ENCODE results near the gene HOXD10.

The HOXD10 gene

DNA sequence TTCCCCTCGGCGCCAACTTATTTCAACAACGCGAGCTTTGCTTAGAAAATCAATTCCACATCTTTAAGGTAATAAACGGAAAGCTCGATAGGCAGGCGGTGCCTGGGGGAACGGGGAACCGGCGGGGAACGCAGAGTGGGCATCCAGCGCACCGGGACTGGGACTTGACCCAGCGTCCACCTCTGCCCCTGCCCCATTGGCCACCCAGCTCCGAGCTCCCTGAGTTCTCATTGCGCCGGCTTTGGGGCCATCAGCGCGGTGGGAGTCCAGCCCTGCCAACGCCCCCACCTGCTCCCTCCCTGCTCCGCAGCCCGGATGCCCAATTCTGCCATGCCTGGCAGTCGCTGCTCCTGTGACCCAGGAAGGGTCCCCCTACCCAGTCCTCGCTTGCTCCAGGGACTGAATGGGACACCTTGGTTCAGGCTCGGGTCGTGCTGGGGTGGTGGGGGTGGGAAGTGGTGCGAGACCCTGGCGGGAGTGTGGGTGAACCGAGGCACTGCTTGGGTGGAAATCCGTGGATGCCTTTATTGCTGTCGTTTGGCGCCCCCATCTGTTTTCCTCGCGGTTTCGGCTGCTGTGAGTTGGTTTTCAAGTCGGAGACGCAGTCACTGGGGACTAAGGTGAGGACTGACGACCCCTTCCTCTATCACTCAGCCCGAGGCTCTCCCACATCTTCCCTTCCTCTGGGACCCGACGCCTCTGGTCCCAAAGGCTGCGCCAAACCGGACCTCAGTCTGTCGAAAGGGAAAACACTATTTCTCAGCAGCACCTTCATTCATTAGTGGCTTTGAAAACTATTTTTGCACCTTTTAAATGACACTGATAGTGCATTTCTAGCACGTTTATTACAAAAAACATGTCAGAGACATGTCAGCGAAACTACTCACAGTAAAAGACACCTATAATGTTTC, 30.5 kb upstream of the HOXD10 start:
- peak; percentile 51 for ATAC-seq
- TF ChIP-seq ISL1 (CRISPR knock-in tag; IDR thresholded peaks at IDR 0.05): no peak
- no peak for TF ChIP-seq ZFP3 (CRISPR knock-in tag; IDR thresholded peaks at IDR 0.05)
- no peak for TF ChIP-seq OSR1 (CRISPR knock-in tag; IDR thresholded peaks at IDR 0.05)
- no peak for TF ChIP-seq ZNF565 (CRISPR knock-in tag; conservative IDR thresholded peaks at IDR 0.05; ENCODE audit: low read depth)
- TF ChIP-seq ESRRG (CRISPR knock-in tag; IDR thresholded peaks at IDR 0.05): no peak

DNA sequence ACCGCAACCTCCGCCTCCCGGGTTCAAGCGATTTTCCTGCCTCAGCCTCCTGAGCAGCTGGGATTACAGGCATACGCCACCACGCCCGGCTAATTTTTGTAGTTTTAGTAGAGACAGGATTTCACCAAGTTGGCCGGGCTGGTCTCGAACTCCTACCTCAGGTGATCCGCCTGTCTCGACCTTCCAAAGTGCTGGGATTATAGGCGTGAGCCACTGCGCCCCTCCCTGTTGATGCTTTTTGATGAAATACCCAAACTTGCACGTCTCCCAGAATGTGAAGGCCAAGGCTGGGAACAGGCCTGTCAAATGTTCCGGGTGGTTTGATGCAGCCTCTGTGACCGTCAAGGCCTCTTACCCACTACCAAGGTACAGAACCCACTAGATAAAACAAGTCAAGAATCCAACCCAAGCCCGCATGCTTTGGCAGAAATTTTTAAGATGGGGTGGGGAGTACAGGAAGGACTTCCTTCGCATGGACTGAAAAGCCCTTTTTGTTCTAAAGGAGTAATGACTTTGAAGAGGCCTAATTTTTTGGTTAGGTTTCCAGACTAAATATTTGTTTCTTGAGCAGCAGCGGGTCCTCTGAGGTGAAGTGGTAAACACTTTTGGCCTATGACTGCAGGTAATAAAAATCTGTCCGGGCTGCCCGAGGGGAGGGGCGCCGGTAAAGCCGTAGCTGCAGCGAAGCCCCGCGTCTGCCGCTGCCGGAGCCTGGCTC, 29.1 kb upstream of the HOXD10 start:
- ATAC-seq: no peak
- TF ChIP-seq CSDC2 (CRISPR knock-in tag; IDR thresholded peaks at IDR 0.05): no peak
- no peak for TF ChIP-seq TCF4 (CRISPR knock-in tag; IDR thresholded peaks at IDR 0.05; ENCODE audit: borderline replicate concordance)
- no peak for TF ChIP-seq ARNTL (CRISPR knock-in tag; IDR thresholded peaks at IDR 0.05; ENCODE audit: borderline replicate concordance, low read depth)
- TF ChIP-seq GLIS3 (CRISPR knock-in tag; IDR thresholded peaks at IDR 0.05): no peak
- no peak for TF ChIP-seq ZFP3 (CRISPR knock-in tag; IDR thresholded peaks at IDR 0.05)
- TF ChIP-seq, protein P1, sequence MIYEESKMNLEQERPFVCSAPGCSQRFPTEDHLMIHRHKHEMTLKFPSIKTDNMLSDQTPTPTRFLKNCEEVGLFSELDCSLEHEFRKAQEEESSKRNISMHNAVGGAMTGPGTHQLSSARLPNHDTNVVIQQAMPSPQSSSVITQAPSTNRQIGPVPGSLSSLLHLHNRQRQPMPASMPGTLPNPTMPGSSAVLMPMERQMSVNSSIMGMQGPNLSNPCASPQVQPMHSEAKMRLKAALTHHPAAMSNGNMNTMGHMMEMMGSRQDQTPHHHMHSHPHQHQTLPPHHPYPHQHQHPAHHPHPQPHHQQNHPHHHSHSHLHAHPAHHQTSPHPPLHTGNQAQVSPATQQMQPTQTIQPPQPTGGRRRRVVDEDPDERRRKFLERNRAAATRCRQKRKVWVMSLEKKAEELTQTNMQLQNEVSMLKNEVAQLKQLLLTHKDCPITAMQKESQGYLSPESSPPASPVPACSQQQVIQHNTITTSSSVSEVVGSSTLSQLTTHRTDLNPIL (CRISPR knock-in tag; IDR thresholded peaks at IDR 0.05; ENCODE audit: low read depth): no peak
- TF ChIP-seq ISL1 (CRISPR knock-in tag; IDR thresholded peaks at IDR 0.05): no peak
- TF ChIP-seq SNAI2 (CRISPR knock-in tag; IDR thresholded peaks at IDR 0.05): no peak
- TF ChIP-seq, protein P2, sequence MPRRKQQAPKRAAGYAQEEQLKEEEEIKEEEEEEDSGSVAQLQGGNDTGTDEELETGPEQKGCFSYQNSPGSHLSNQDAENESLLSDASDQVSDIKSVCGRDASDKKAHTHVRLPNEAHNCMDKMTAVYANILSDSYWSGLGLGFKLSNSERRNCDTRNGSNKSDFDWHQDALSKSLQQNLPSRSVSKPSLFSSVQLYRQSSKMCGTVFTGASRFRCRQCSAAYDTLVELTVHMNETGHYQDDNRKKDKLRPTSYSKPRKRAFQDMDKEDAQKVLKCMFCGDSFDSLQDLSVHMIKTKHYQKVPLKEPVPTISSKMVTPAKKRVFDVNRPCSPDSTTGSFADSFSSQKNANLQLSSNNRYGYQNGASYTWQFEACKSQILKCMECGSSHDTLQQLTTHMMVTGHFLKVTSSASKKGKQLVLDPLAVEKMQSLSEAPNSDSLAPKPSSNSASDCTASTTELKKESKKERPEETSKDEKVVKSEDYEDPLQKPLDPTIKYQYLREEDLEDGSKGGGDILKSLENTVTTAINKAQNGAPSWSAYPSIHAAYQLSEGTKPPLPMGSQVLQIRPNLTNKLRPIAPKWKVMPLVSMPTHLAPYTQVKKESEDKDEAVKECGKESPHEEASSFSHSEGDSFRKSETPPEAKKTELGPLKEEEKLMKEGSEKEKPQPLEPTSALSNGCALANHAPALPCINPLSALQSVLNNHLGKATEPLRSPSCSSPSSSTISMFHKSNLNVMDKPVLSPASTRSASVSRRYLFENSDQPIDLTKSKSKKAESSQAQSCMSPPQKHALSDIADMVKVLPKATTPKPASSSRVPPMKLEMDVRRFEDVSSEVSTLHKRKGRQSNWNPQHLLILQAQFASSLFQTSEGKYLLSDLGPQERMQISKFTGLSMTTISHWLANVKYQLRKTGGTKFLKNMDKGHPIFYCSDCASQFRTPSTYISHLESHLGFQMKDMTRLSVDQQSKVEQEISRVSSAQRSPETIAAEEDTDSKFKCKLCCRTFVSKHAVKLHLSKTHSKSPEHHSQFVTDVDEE (CRISPR knock-in tag; IDR thresholded peaks at IDR 0.05): no peak
- TF ChIP-seq ZNF565 (CRISPR knock-in tag; conservative IDR thresholded peaks at IDR 0.05; ENCODE audit: low read depth): no peak
- TF ChIP-seq, protein P3, sequence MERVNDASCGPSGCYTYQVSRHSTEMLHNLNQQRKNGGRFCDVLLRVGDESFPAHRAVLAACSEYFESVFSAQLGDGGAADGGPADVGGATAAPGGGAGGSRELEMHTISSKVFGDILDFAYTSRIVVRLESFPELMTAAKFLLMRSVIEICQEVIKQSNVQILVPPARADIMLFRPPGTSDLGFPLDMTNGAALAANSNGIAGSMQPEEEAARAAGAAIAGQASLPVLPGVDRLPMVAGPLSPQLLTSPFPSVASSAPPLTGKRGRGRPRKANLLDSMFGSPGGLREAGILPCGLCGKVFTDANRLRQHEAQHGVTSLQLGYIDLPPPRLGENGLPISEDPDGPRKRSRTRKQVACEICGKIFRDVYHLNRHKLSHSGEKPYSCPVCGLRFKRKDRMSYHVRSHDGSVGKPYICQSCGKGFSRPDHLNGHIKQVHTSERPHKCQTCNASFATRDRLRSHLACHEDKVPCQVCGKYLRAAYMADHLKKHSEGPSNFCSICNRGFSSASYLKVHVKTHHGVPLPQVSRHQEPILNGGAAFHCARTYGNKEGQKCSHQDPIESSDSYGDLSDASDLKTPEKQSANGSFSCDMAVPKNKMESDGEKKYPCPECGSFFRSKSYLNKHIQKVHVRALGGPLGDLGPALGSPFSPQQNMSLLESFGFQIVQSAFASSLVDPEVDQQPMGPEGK (CRISPR knock-in tag; IDR thresholded peaks at IDR 0.05; ENCODE audit: borderline replicate concordance): no peak
- TF ChIP-seq ZC3H10 (CRISPR knock-in tag; IDR thresholded peaks at IDR 0.05): no peak
- TF ChIP-seq RARB (CRISPR knock-in tag; IDR thresholded peaks at IDR 0.05): no peak
- TF ChIP-seq, protein P4, sequence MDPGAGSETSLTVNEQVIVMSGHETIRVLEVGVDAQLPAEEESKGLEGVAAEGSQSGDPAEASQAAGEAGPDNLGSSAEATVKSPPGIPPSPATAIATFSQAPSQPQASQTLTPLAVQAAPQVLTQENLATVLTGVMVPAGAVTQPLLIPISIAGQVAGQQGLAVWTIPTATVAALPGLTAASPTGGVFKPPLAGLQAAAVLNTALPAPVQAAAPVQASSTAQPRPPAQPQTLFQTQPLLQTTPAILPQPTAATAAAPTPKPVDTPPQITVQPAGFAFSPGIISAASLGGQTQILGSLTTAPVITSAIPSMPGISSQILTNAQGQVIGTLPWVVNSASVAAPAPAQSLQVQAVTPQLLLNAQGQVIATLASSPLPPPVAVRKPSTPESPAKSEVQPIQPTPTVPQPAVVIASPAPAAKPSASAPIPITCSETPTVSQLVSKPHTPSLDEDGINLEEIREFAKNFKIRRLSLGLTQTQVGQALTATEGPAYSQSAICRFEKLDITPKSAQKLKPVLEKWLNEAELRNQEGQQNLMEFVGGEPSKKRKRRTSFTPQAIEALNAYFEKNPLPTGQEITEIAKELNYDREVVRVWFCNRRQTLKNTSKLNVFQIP (CRISPR knock-in tag; IDR thresholded peaks at IDR 0.05; ENCODE audit: borderline replicate concordance, low read depth): no peak
- TF ChIP-seq ESRRG (CRISPR knock-in tag; IDR thresholded peaks at IDR 0.05): no peak
- no peak for TF ChIP-seq PPARA (CRISPR knock-in tag; IDR thresholded peaks at IDR 0.05; ENCODE audit: borderline replicate concordance)
- TF ChIP-seq ZNF70 (CRISPR knock-in tag; IDR thresholded peaks at IDR 0.05): no peak

DNA sequence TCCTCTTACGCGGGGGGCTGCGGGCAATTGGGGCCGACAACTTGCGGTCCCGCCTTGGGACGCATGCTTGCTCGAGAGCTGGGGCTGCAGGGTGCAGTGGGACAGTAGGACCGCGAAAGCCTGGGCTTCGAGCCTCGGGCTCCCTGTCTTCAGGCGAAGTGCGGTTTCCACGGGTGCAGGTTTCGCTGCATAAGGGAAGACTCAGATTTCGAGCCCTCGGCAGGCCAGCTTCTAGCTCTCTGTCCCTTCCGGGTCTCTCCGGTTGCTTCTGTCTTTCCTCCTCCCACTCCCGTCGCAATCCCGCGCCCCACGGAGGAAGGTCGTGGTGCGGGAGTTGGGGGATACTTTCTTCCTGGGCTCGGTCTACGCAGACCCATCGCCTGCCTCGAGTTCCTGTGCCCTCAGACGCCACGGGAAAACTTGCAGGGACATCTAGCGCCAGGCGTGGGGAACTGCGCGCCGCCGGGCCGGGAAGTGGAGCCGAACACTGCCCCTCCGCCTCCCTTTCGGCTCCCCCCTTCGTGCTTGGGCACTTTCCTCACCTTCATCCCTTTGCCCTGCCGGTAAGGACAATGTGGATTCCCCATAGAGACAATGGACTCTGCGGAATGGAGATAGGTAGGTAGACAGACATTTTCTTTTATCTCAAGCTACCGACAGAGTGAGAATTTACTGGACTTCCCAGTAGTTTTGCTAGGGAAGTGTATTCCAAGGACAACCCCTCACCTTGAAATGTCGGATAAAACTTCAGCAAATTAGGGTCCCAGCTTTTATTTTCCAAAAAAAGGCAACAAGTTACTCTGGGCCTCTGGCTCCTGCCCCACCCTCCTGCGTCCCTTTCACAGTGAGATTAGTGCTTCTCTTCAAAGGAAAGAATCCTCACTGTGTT, 28.3 kb upstream of the HOXD10 start:
- ATAC-seq: peak; percentile 83
- TF ChIP-seq, protein P2 (CRISPR knock-in tag; IDR thresholded peaks at IDR 0.05): no peak
- TF ChIP-seq ZNF8 (CRISPR knock-in tag; IDR thresholded peaks at IDR 0.05) (no peak), ZNF70 (CRISPR knock-in tag; IDR thresholded peaks at IDR 0.05) (no peak), RARB (CRISPR knock-in tag; IDR thresholded peaks at IDR 0.05) (no peak), ZFP3 (CRISPR knock-in tag; IDR thresholded peaks at IDR 0.05) (no peak), ARNTL (CRISPR knock-in tag; IDR thresholded peaks at IDR 0.05; ENCODE audit: borderline replicate concordance, low read depth) (no peak)
- TF ChIP-seq, protein P5, sequence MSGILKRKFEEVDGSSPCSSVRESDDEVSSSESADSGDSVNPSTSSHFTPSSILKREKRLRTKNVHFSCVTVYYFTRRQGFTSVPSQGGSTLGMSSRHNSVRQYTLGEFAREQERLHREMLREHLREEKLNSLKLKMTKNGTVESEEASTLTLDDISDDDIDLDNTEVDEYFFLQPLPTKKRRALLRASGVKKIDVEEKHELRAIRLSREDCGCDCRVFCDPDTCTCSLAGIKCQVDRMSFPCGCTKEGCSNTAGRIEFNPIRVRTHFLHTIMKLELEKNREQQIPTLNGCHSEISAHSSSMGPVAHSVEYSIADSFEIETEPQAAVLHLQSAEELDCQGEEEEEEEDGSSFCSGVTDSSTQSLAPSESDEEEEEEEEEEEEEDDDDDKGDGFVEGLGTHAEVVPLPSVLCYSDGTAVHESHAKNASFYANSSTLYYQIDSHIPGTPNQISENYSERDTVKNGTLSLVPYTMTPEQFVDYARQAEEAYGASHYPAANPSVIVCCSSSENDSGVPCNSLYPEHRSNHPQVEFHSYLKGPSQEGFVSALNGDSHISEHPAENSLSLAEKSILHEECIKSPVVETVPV (CRISPR knock-in tag; IDR thresholded peaks at IDR 0.05): no peak
- TF ChIP-seq, protein P1 (CRISPR knock-in tag; IDR thresholded peaks at IDR 0.05; ENCODE audit: low read depth): no peak
